CD8-positive, alpha-beta memory T cell (primary cell): ENCODE data around the gene ELAVL2. TPM values are rescaled to one million over a fixed set of nuclear protein-coding genes. Genes with fewer than 3 reads are reported as not detected.
"Not testable (repeated sequence)": the region's sequence is repeated elsewhere in the genome, so short reads cannot be mapped to it uniquely, and the experiment has no call there.

ENCODE experiments used
- CTCF ChIA-PET: fragments of 350-600 bp; sonication (Branson Sonifier 250); formaldehyde crosslinking; loops from one replicate; lab custom pipeline; 2021; ENCODE audit warnings: antibody characterized with exemption; lab: Charles Lee
- POLR2A ChIA-PET: fragments of 350-600 bp; sonication (Branson Sonifier 250); formaldehyde crosslinking; loops from one replicate; lab custom pipeline; 2021; ENCODE audit warnings: antibody characterized with exemption; lab: Charles Lee
- DNase-seq, 5 donors: peaks; one replicate each; pipeline versions ENCODE4 v3.0.0 to v3.0.0-alpha.2; 2020 to 2022; ENCODE audit warnings: mixed read lengths in 1 of 5
- H3K27ac ChIP-seq: one replicate; pipeline ENCODE4 v1.7.0; 2013; ENCODE audit warnings: low read depth, mild to moderate bottlenecking, low read length, moderate library complexity
- H3K27me3 ChIP-seq: 2 replicates; pipeline ENCODE4 v1.7.0; 2013; ENCODE audit warnings: low read length, mild to moderate bottlenecking; ENCODE audit not compliant: insufficient read depth, poor library complexity, severe bottlenecking
- H3K36me3 ChIP-seq: 2 replicates; pipeline ENCODE4 v1.7.0; 2013; ENCODE audit warnings: mild to moderate bottlenecking, low read length, moderate library complexity; ENCODE audit not compliant: insufficient read depth
- H3K4me1 ChIP-seq: 2 replicates; pipeline ENCODE4 v1.7.0; 2013; ENCODE audit warnings: mild to moderate bottlenecking, low read length, moderate library complexity; ENCODE audit not compliant: insufficient read depth
- H3K4me3 ChIP-seq: 2 replicates; pipeline ENCODE4 v1.7.0; 2013; ENCODE audit warnings: mild to moderate bottlenecking, low read length
- H3K9me3 ChIP-seq: 2 replicates; pipeline ENCODE4 v1.7.0; 2013; ENCODE audit warnings: mild to moderate bottlenecking, low read length
- H3K27ac Mint-ChIP-seq, 8 donors: one replicate each; pipeline ENCODE4 v1.8.0; 2020 to 2021; ENCODE audit warnings: mixed read lengths in 8 of 8, mild to moderate bottlenecking in 6 of 8, inconsistent platforms in 3 of 8, moderate library complexity in 3 of 8
- H3K27me3 Mint-ChIP-seq, 2 donors: one replicate each; pipeline ENCODE4 v1.8.0; 2020 to 2021; ENCODE audit warnings: mixed read lengths in 2 of 2, mild to moderate bottlenecking in 1 of 2, moderate library complexity in 1 of 2
- H3K36me3 Mint-ChIP-seq, 3 donors: one replicate each; pipeline ENCODE4 v1.8.0; 2020 to 2021; ENCODE audit warnings: mixed read lengths in 3 of 3, inconsistent platforms in 1 of 3, mild to moderate bottlenecking in 1 of 3
- H3K4me1 Mint-ChIP-seq, 3 donors: one replicate each; pipeline ENCODE4 v1.8.0; 2020 to 2021; ENCODE audit warnings: mixed read lengths in 3 of 3, inconsistent platforms in 1 of 3, mild to moderate bottlenecking in 1 of 3
- H3K4me3 Mint-ChIP-seq, 7 donors: one replicate each; pipeline ENCODE4 v1.8.0; 2020 to 2021; ENCODE audit warnings: mixed read lengths in 7 of 7, mild to moderate bottlenecking in 6 of 7, moderate library complexity in 4 of 7, inconsistent platforms in 2 of 7
- H3K9me3 Mint-ChIP-seq, 5 donors: one replicate each; pipeline ENCODE4 v1.8.0; 2020 to 2022; ENCODE audit warnings: mixed read lengths in 5 of 5, mild to moderate bottlenecking in 3 of 5, moderate library complexity in 2 of 5, inconsistent platforms in 1 of 5
- polyA plus RNA-seq: library from polyadenylated mRNA; unstranded; fragments of 300-500 nt; fragmentation: Illumina TruSeq; gene quantifications from one replicate; pipeline ENCODE4 v1.2.3, GENCODE V29; 2021
- total RNA-seq, 2 experiments: library from RNA; stranded (reverse); gene quantifications; one replicate each; pipeline ENCODE4 v1.2.3, GENCODE V29; 2021

ELAVL2 gene
- total and polyA plus RNA-seq, 3 experiments from 2014 or later: not detected

DNA sequence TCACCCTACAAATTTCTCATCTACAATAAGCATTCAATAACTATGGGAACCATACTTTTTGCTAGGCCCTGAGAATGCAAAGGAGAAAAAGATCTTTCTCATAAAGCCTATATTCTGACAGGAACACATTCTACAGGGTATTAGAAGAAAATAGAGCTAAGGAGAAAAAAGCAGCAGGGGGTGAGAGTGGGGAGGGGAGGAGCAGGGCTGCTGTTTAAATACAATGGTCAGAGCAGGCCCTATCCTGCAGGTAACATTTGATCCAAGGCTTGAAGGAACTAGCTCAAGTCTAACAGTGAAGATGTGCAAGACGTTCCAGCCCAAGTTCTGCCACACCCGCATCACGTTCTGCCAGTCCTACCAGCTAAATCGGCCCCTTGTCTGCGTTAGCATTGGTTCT lies 89.7 kb downstream of the ELAVL2 start:
- H3K27me3 Mint-ChIP-seq: no peaks in the 10 kb centered on the region
- Histone ChIP-seq H3K36me3 (no peaks in the 10 kb centered on the region), H3K27me3 (no peaks in the 10 kb centered on the region), H3K27ac (no peak overlapping the region), H3K4me1 (no peaks in the 10 kb centered on the region), H3K9me3 (no peaks in the 10 kb centered on the region), H3K4me3 (no peak overlapping the region)
- H3K36me3 Mint-ChIP-seq: no peaks in the 10 kb centered on the region
- no peaks in the 10 kb centered on the region for H3K4me1 Mint-ChIP-seq
- DNase-seq: no peak
- peaks cover 0 to 14% (median 3%) of the 10 kb centered on the region in 5 donors for H3K9me3 Mint-ChIP-seq
- ChIA-PET CTCF (no interaction called here), POLR2A (no interaction called here)
- no peak overlapping the region for H3K4me3 Mint-ChIP-seq
- no peak overlapping the region for H3K27ac Mint-ChIP-seq

DNA sequence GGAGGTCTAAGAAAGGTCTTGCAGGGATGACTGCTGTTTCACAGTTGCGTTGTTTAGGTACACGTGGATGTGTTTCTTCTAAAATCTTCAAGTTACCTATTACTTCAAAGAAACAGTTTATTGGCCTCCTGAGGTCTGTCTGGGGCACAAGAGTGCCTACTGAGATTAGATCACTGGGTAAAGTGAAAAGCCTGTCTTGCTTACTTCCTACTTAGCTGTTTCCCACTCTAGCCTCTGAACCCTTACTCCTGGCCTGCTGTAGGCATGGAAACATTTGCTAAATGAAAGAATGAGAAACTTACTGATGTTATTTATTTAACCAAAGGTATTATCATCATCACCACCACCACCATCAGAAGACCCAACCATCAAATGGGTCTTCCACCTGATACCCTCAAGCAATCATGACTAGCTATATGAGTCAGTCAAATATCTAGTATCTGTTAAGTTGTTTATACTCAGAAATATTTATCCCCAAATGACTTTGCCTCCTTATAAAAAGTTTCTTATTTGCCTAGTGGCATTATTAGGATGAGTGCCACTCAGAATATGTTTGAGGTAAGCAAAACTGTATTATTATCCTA lies 92.5 kb downstream of the ELAVL2 start:
- Mint-ChIP-seq H3K9me3 (peaks cover 0 to 7% (median 3%) of the 10 kb centered on the region in 5 donors), H3K4me3 (no peak overlapping the region), H3K36me3 (no peaks in the 10 kb centered on the region), H3K27ac (no peak overlapping the region), H3K4me1 (no peaks in the 10 kb centered on the region), H3K27me3 (no peaks in the 10 kb centered on the region)
- no peaks in the 10 kb centered on the region for H3K4me1 ChIP-seq
- ChIA-PET CTCF (no interaction called here), POLR2A (no interaction called here)
- no peak overlapping the region for H3K4me3 ChIP-seq
- no peaks in the 10 kb centered on the region for H3K36me3 ChIP-seq
- no peak overlapping the region for H3K27ac ChIP-seq
- no peak for DNase-seq
- no peaks in the 10 kb centered on the region for H3K27me3 ChIP-seq
- H3K9me3 ChIP-seq: no peaks in the 10 kb centered on the region

DNA sequence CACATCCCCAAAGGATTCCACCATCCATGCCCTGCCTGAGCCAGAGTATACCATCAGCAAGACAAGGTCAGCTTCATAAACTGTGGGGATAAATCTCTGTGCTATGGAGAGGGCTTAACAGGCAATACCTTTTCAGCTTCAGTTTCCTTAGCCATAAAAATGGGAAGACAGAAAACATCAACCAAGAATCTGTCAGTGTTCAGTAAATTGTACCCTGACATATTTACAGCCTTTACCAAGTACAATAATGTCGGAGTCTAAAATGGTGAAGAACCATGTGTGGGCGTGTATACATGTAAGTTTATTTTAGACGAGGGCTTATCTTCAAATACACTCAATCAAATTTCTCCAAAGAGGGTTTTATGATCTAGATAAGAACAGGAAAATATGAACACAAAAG lies 94.7 kb downstream of the ELAVL2 start:
- Mint-ChIP-seq H3K27me3 (no peaks in the 10 kb centered on the region), H3K9me3 (peaks cover 0 to 10% (median 0%) of the 10 kb centered on the region in 5 donors), H3K4me1 (no peaks in the 10 kb centered on the region), H3K36me3 (no peaks in the 10 kb centered on the region), H3K4me3 (no peak overlapping the region), H3K27ac (no peak overlapping the region)
- DNase-seq: no peak
- ChIA-PET CTCF (no interaction called here), POLR2A (no interaction called here)
- H3K4me1 ChIP-seq: no peaks in the 10 kb centered on the region
- no peak overlapping the region for H3K27ac ChIP-seq
- no peaks in the 10 kb centered on the region for H3K9me3 ChIP-seq
- H3K36me3 ChIP-seq: no peaks in the 10 kb centered on the region
- no peaks in the 10 kb centered on the region for H3K27me3 ChIP-seq
- H3K4me3 ChIP-seq: no peak overlapping the region

DNA sequence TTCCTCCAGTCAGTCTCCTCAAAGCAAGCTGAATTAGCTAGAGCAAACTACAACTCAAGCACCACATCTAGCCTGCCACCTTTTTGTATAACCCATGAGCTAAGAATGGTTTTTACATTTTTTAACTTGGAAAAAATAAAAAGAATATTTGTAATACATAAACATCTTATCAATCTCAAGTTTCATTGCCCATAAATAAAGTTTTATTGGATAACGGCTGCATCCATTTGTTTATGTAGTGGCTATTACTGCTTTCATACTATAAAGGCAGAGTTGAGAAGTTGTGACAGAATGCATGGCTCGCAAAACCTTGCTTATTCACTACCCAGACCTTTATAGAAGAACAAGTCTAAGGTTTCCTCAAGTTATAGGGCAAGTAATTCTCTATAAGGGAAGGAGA lies 95.7 kb downstream of the ELAVL2 start:
- Mint-ChIP-seq H3K27ac (no peak overlapping the region), H3K4me3 (no peak overlapping the region), H3K27me3 (no peaks in the 10 kb centered on the region), H3K4me1 (no peaks in the 10 kb centered on the region), H3K36me3 (no peaks in the 10 kb centered on the region), H3K9me3 (peaks cover 0 to 9% (median under 1%) of the 10 kb centered on the region in 5 donors)
- DNase-seq: no peak
- Histone ChIP-seq H3K27ac (no peak overlapping the region), H3K9me3 (no peaks in the 10 kb centered on the region), H3K27me3 (no peaks in the 10 kb centered on the region), H3K36me3 (no peaks in the 10 kb centered on the region), H3K4me1 (no peaks in the 10 kb centered on the region), H3K4me3 (no peak overlapping the region)
- ChIA-PET POLR2A (no interaction called here), CTCF (no interaction called here)

DNA sequence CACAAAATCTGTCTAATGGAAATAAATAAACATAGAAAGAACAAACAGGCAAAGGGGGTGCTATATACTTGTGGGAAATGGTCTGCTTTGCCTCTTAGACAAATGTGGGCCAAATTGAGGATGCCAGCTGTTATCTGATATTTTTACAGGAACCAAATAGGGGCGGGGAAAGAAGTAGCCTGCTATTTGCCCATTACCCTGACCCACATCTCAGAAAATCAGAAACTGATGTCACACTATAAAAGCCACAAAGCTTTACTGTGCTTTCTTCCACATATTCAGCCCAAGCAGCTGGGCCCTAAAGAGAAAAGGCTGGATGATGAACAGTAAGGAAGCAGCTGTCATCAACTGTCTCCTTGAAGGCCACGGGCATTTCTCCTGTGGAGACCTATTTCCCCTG lies 97.3 kb downstream of the ELAVL2 start:
- POLR2A ChIA-PET: no interaction called here
- Histone ChIP-seq H3K36me3 (no peaks in the 10 kb centered on the region), H3K27ac (no peak overlapping the region), H3K27me3 (no peaks in the 10 kb centered on the region), H3K9me3 (no peaks in the 10 kb centered on the region), H3K4me1 (no peaks in the 10 kb centered on the region), H3K4me3 (no peak overlapping the region)
- Mint-ChIP-seq H3K27ac (no peak overlapping the region), H3K9me3 (peaks cover 4 to 11% (median 5%) of the 10 kb centered on the region in 5 donors), H3K4me1 (no peaks in the 10 kb centered on the region), H3K36me3 (no peaks in the 10 kb centered on the region), H3K27me3 (no peaks in the 10 kb centered on the region), H3K4me3 (no peak overlapping the region)
- CTCF ChIA-PET: no interaction called here
- DNase-seq: no peak

DNA sequence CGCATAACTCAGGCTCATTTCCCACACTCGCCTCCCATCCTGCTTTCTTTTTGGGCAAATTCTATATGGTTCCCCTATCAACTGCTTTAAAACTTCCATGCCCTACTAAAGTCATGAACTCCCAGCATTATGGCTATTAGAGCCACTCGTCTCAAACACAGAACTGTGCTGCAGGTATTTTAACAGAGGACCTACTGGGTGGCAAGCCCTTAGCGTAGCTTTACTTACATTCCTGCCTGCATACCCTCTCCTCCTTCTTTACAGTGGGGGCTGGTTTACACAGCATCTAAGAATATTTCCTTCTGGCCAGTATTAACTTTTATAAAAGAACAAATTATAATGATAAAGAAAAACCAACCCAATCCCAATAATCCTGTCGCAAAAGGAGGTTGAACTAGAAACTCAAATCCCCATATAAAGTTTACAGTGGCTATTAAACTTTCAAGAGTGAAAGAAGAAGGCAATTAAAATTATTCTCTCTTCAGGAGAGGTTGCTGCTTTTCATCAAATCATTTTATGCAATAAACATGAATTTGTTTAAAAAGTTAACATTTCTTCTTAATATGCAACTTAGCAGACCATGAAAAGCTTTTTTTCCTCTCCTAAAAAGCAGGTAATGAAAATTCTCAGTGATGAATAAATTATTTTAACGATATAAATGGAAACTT lies 100.6 kb downstream of the ELAVL2 start:
- Histone ChIP-seq H3K27me3 (no peaks in the 10 kb centered on the region), H3K4me1 (no peaks in the 10 kb centered on the region), H3K27ac (no peak overlapping the region), H3K36me3 (no peaks in the 10 kb centered on the region), H3K4me3 (no peak overlapping the region), H3K9me3 (no peaks in the 10 kb centered on the region)
- no peaks in the 10 kb centered on the region for H3K27me3 Mint-ChIP-seq
- DNase-seq: no peak
- no peak overlapping the region for H3K27ac Mint-ChIP-seq
- CTCF ChIA-PET: no interaction called here
- H3K9me3 Mint-ChIP-seq: peaks cover 6 to 9% (median 7%) of the 10 kb centered on the region in 5 donors
- H3K36me3 Mint-ChIP-seq: no peaks in the 10 kb centered on the region
- no peaks in the 10 kb centered on the region for H3K4me1 Mint-ChIP-seq
- POLR2A ChIA-PET: no interaction called here
- H3K4me3 Mint-ChIP-seq: no peak overlapping the region

DNA sequence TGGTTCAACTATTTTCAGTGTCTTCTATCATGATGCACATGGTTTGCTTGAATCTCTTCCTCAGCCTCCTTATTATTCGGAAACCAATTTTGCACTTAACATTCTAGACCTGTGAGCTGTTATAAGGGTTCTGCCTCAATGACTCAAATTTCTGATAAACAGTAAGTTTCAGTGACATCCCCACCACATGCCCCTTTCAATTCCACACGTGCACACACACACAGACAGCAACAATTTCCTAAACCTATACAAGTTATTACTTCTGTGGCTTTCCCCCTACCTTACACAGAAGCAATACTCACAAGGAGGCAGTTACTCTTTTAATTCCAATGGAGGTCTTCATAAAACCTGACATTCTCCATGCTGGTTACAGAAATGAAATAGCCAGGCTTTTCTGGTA lies 102.4 kb downstream of the ELAVL2 start:
- POLR2A ChIA-PET: no interaction called here
- H3K9me3 ChIP-seq: no peaks in the 10 kb centered on the region
- H3K4me3 ChIP-seq: no peak overlapping the region
- CTCF ChIA-PET: no interaction called here
- H3K27ac ChIP-seq: no peak overlapping the region
- Mint-ChIP-seq H3K4me1 (no peaks in the 10 kb centered on the region), H3K9me3 (peaks cover 6 to 10% (median 9%) of the 10 kb centered on the region in 5 donors), H3K4me3 (no peak overlapping the region), H3K27ac (no peak overlapping the region), H3K36me3 (no peaks in the 10 kb centered on the region), H3K27me3 (no peaks in the 10 kb centered on the region)
- no peaks in the 10 kb centered on the region for H3K4me1 ChIP-seq
- no peaks in the 10 kb centered on the region for H3K27me3 ChIP-seq
- H3K36me3 ChIP-seq: no peaks in the 10 kb centered on the region
- no peak for DNase-seq

DNA sequence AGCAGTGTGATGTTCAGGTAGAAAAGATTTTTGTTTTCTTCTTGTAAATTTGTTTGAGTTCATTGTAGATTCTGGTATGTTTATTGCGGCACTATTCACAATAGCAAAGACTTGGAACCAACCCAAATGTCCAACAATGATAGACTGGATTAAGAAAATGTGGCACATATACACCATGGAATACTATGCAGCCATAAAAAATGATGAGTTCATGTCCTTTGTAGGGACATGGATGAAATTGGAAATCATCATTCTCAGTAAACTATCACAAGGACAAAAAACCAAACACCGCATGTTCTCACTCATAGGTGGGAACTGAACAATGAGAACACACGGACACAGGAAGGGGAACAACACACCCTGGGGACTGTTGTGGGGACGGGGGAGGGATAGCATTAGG lies 103.0 kb downstream of the ELAVL2 start:
- H3K27me3 Mint-ChIP-seq, H3K4me1 Mint-ChIP-seq, H3K36me3 ChIP-seq, H3K9me3 ChIP-seq, DNase-seq, POLR2A ChIA-PET, H3K4me3 ChIP-seq, H3K4me3 Mint-ChIP-seq, CTCF ChIA-PET, H3K4me1 ChIP-seq, H3K36me3 Mint-ChIP-seq, H3K27ac ChIP-seq, H3K27ac Mint-ChIP-seq, H3K27me3 ChIP-seq: not testable (repeated sequence)
- peaks cover 4 to 12% (median 9%) of the 10 kb centered on the region in 5 donors for H3K9me3 Mint-ChIP-seq
